ENCODE measurements around the gene COL8A2. TPM values are rescaled to one million over a fixed set of nuclear protein-coding genes. Genes with fewer than 3 reads are reported as not detected.

The COL8A2 gene
- total RNA-seq, 1 donor from 2014 or later, result 3.2 TPM

DNA sequence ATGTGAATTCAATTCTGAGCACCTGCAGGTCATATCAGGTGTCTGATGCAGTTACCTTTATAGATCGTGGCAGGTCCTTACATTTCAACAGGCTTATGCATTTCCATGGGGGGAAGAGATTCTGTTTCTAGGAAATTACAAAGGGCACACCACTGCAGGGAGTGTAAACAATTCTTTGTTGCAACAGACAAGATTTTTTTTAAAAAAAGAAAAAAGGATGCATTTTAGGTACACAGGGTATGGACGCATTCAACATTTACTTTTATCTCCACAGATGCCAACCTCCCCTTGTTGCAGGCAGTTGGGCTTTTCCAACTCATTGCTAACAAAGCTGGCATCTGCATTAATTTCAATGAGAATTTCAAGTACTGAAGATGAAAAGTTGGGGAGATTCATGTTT lies 54.7 kb downstream of the COL8A2 start:
- no peak for DNase-seq (ENCODE audit: low read depth)

DNA sequence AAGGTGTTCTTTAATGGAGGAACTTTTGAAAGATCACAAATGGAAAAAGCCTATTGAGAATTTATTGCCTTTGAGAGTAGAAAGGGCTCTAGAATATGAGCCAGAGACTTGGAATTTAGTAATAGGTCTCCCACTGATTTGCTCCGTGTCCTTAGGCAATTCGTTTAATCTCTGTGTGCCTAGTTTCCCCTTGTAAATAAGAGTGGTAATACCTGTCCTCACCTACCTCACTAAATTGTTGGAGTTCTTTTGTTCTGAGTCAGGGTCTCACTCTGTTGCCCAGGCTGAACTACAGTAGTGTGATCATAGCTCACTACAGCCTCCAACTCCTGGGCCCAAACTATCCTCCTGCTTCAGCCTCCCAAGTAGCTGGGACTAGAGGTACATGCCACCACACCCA lies 56.2 kb downstream of the COL8A2 start:
- DNase-seq (ENCODE audit: low read depth), result no peak

DNA sequence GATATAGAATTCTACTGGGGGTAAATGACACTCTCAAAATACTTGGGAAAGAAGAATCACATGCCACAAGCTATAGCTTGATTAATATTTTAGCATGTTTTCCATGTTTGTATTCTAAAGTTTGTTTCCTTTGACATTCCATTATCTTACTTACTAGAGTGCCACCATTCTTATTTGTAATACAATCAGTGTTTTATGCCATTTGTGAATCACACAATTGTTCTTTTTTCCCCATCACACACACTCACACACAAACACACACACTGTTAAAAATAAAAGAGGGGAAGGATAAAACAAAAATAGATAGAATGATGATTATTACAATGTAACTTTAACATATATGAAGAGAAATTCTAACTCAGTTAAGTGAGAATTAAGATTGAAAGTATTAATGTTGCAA lies 57.2 kb downstream of the COL8A2 start:
- DNase-seq (ENCODE audit: low read depth), result no peak

- no peak for DNase-seq (ENCODE audit: low read depth)
Measured at GRCh38 chr1:36062315-36062714, 62.7 kb downstream of the COL8A2 start.

DNA sequence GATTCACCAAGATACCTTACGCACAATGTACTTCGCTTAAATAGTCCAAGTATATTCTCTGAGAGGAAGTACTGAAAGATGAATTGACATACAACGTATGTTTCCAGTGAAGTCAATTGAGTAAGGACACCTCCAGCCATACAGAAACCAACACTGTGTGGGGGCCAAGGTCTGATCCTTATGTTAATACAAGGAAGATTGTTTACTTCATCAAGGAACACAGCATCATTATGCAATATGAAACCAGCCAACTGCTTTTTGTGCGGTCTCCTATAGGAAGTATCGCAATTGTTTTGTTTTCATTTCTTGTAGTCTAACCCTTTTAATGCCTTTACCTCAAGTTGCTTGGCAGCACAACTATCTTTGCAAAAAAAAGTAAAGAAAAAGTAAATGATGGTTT lies 69.3 kb downstream of the COL8A2 start:
- no peak for DNase-seq (ENCODE audit: low read depth)

DNA sequence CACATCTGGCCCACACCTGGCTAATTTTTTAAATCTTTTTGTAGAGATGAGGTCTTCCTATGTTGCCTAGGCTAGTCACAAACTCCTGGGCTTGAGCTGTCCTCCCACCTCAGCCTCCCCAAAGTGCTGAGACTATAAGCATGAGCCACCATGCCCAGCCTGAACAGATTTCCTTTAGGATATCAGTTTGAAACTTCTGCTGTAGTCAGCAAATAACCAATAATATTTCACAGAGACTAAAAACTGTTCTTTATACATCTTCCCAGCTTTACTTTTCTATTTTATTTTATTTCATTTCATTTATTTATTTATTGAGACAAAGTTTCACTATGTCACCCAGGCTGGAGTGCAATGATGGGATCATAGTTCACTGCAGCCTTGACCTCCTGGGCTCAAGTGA lies 71.0 kb downstream of the COL8A2 start:
- no peak for DNase-seq (ENCODE audit: low read depth)

- DNase-seq (ENCODE audit: low read depth), result no peak
Measured at GRCh38 chr1:36051821-36052220, 73.2 kb downstream of the COL8A2 start.

Other genes starting within 250 kb of the COL8A2 start
- 7.3 and 9.6 TPM in 2 replicates for gene AGO1, start 242.0 kb downstream of the COL8A2 start, total RNA-seq
- gene AGO3, start 194.1 kb downstream of the COL8A2 start, total RNA-seq, result 12.8 and 17.1 TPM in 2 replicates
- not detected in 2 replicates for gene TEKT2, start 41.1 kb downstream of the COL8A2 start, total RNA-seq
- gene ADPRS, start 36.3 kb downstream of the COL8A2 start, total RNA-seq, result 42.2 and 57.0 TPM in 2 replicates
- gene TRAPPC3, start 24.3 kb upstream of the COL8A2 start, total RNA-seq, result 82.4 and 93.9 TPM in 2 replicates
- 733 and 867 TPM in 2 replicates for gene MAP7D1, start 30.9 kb upstream of the COL8A2 start, total RNA-seq
- gene THRAP3, start 99.2 kb upstream of the COL8A2 start, total RNA-seq, result 74.7 and 85.8 TPM in 2 replicates
- 1.2 and 1.7 TPM in 2 replicates for gene SH3D21, start 181.1 kb upstream of the COL8A2 start, total RNA-seq
- 26.4 and 42.0 TPM in 2 replicates for gene EVA1B, start 198.4 kb upstream of the COL8A2 start, total RNA-seq

Data from myocyte (in vitro differentiated cells).